ENCODE data around the gene EFEMP2. TPM values are rescaled to one million over a fixed set of nuclear protein-coding genes. Genes with fewer than 3 reads are reported as not detected.

EFEMP2 gene
- total RNA-seq, 1 donor from 2014 or later = 97.3 TPM

GRCh38 chr11:65860278-65861164 is 12.1 kb downstream of the EFEMP2 start, which contains the start of gene MUS81:
MUS81 (plus strand) TSS chr11:65860433; CDS start chr11:65860754, 321 bp downstream.
- peak within 1 kb of the TSS; percentile 96 for H3K4me3 Mint-ChIP-seq (ENCODE audit: unreplicated experiment)
- H3K9me3 Mint-ChIP-seq (ENCODE audit: unreplicated experiment) = no peaks in the 10 kb centered on the region
- Histone ChIP-seq H4K20me1 (ENCODE audit: insufficient read depth, low read length) (peaks cover 62% of the 10 kb centered on the region), H2AFZ (ENCODE audit: low read depth, low read length) (peak within 1 kb of the TSS; percentile 37), H3K27ac (ENCODE audit: low read depth, low read length) (peak within 1 kb of the TSS; percentile 74), H3K9me3 (ENCODE audit: insufficient read depth, low read depth, low read length) (no peaks in the 10 kb centered on the region), H3K36me3 (ENCODE audit: insufficient read depth, low read length) (peaks cover 33% of the 10 kb centered on the region), H3K79me2 (ENCODE audit: insufficient read depth, low read length) (peaks cover 67% of the 10 kb centered on the region), H3K4me2 (ENCODE audit: low read length) (peak within 1 kb of the TSS; percentile 96), H3K9ac (ENCODE audit: low read length) (peak within 1 kb of the TSS; percentile 89), H3K4me1 (ENCODE audit: insufficient read depth, low read length) (peaks cover 45% of the 10 kb centered on the region), H3K4me3 (ENCODE audit: insufficient read depth, low read depth, low read length) (peak within 1 kb of the TSS; percentile 98), H3K27me3 (ENCODE audit: insufficient read depth, low read length) (no peaks in the 10 kb centered on the region)
- DNase-seq (ENCODE audit: low read depth) = peak; percentile 97
- peaks cover 20% of the 10 kb centered on the region for H3K36me3 Mint-ChIP-seq (ENCODE audit: low read depth, unreplicated experiment)
- no peaks in the 10 kb centered on the region for H3K27me3 Mint-ChIP-seq (ENCODE audit: low read depth, unreplicated experiment)
- TF ChIP-seq CTCF (IDR thresholded peaks at IDR 0.05; ENCODE audit: insufficient read depth, low read depth, low read length) = peak; percentile 63
- no peak for TF ChIP-seq EZH2 (IDR thresholded peaks at IDR 0.05; ENCODE audit: insufficient read depth, low read length)
- no peak for FAIRE-seq
- H3K4me1 Mint-ChIP-seq (ENCODE audit: low read depth, unreplicated experiment) = peaks cover 22% of the 10 kb centered on the region
- peak within 1 kb of the TSS; percentile 99 for H3K27ac Mint-ChIP-seq (ENCODE audit: unreplicated experiment)

GRCh38 chr11:65859812-65860277 is 12.8 kb downstream of the EFEMP2 start:
- H3K9ac ChIP-seq (ENCODE audit: low read length) = peak overlapping the region; percentile 89
- peaks cover 48% of the 10 kb centered on the region for H3K4me1 ChIP-seq (ENCODE audit: insufficient read depth, low read length)
- H2AFZ ChIP-seq (ENCODE audit: low read depth, low read length) = peak overlapping the region; percentile 2
- Mint-ChIP-seq H3K4me1 (ENCODE audit: low read depth, unreplicated experiment) (peaks cover 26% of the 10 kb centered on the region), H3K27me3 (ENCODE audit: low read depth, unreplicated experiment) (no peaks in the 10 kb centered on the region), H3K9me3 (ENCODE audit: unreplicated experiment) (no peaks in the 10 kb centered on the region), H3K27ac (ENCODE audit: unreplicated experiment) (peak overlapping the region; percentile 99), H3K4me3 (ENCODE audit: unreplicated experiment) (peak overlapping the region; percentile 96), H3K36me3 (ENCODE audit: low read depth, unreplicated experiment) (peaks cover 21% of the 10 kb centered on the region)
- H3K9me3 ChIP-seq (ENCODE audit: insufficient read depth, low read depth, low read length) = no peaks in the 10 kb centered on the region
- H3K27ac ChIP-seq (ENCODE audit: low read depth, low read length) = peak overlapping the region; percentile 74
- peak overlapping the region; percentile 98 for H3K4me3 ChIP-seq (ENCODE audit: insufficient read depth, low read depth, low read length)
- peaks cover 36% of the 10 kb centered on the region for H3K36me3 ChIP-seq (ENCODE audit: insufficient read depth, low read length)
- H3K4me2 ChIP-seq (ENCODE audit: low read length) = peak overlapping the region; percentile 96
- H4K20me1 ChIP-seq (ENCODE audit: insufficient read depth, low read length) = peaks cover 62% of the 10 kb centered on the region
- DNase-seq (ENCODE audit: low read depth) (no peak), FAIRE-seq (no peak)
- TF ChIP-seq CTCF (IDR thresholded peaks at IDR 0.05; ENCODE audit: insufficient read depth, low read depth, low read length) (no peak), EZH2 (IDR thresholded peaks at IDR 0.05; ENCODE audit: insufficient read depth, low read length) (no peak)
- H3K79me2 ChIP-seq (ENCODE audit: insufficient read depth, low read length) = peaks cover 74% of the 10 kb centered on the region
- H3K27me3 ChIP-seq (ENCODE audit: insufficient read depth, low read length) = no peaks in the 10 kb centered on the region
